Epidermal melanocyte (primary cell): ENCODE measurements around the gene SLIT3.

ENCODE experiments used
- DNase-seq: peaks from one replicate; pipeline ENCODE4 v3.0.0; 2011; ENCODE audit warnings: low spot score; ENCODE audit not compliant: insufficient read length

The SLIT3 gene

DNA sequence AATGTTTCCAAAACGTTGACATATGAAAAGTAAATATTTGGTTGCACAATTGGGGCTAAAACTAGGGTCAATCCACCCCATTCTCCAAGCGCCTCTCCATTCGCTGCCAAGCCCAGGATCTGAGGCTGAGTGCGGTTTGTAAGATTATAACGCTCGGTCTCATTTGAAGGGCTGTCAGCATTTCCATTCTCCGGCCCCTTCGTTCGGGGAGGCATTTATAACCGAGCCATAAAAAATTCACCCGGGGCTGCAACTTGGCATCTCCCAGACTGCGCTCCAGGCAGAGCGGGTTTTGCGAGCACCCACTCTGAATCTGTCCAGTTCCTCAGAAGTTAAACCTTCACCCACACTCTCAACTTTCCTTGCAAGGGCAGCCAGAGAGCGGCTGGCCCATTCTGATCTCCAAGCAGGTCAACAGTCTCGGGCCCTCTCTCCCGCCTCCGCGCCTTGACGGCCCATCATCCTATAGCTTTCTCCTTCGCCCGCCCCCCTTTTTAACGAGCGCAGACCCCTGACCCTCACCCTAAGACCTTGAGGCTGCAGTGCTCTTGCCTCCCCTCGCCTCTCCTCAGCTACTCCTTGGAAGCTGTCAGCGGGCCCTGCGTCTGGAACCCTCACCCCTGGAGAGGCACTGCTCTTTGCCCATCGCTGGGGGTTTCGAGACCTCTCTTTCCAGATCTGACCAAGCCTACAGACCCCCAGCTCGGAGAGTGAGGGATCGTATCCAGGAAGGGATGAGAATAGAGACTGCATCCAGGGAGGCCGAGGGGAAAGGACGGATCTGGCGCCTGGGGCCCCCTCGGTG is 1.1 kb downstream of the SLIT3 start:
- no peak for DNase-seq

DNA sequence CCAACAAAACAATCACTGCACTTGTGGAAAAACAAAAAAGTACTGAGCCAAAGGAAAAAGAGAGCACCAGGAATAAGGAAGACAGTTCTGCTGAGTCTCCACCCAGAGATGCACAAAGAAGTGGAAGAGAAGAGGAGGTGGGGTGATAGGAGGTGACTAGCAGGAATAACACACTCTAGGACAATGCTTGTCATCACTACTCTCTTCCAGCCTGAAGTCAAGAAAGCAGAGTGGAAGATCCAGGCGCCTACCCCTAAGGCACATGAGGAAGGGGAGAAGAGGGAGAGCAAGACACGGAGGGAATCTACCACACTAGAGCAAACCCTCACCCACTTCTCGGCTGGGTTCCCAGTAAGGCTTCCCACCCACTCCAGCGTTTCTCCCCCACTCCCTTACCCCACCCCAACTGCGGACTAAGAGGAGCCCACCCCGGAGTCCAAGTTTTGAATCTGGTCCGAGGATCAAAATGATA is 1.7 kb downstream of the SLIT3 start:
- no peak for DNase-seq

DNA sequence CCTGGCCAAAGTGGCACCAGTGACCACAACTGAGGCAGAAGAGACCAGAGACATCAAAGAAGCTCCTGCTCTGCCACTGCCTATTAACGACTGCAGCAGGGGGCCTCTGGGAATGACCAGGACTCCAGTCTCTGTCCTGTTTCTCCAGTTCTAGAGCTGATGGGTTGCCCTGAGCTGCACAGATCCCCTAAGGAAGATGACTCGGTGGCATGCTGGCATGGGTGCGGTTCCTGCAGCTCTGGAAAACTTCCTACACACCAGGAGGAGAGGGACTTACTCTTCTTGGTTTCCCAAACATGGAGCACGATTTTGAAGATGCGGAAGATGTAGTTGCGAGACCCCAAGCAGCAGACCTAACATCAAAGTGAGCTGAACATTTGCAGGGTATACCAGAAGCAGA is 2.7 kb downstream of the SLIT3 start:
- DNase-seq = no peak

DNA sequence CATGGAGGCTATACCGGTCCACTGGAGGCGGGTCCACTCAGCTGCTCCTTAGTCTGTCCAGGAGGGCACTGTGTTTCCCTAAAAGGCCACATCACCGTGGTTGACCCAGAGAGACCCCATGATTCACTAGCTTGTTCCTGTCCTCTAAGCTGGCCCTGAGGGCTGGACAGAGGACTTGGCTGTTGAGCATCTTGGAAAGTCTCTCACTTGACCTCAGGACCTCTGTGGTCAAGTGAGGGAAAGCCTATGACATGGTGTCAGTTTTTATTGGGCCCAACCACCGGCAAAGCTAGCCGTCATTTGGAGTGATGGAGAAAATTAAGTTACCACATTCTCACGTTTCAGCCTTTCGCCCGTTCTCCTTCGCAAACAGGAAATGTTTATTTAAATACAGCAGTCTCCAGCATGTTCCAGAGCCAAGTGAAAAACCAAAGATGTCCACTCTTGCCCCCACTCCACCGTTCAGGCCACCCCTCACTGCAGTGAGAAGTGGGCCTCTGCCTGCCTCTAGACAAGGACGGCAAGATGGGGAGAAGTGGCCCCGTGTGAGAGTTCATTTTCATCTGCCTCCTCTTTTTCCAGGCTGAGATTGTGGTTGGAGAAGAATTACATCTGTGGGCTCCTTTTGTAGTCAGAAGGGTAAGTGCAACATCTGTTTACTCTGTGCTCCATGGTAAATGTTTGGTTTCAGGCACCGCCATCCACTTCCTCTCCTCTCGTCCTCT is 4.4 kb downstream of the SLIT3 start:
- DNase-seq = peak; percentile 36

DNA sequence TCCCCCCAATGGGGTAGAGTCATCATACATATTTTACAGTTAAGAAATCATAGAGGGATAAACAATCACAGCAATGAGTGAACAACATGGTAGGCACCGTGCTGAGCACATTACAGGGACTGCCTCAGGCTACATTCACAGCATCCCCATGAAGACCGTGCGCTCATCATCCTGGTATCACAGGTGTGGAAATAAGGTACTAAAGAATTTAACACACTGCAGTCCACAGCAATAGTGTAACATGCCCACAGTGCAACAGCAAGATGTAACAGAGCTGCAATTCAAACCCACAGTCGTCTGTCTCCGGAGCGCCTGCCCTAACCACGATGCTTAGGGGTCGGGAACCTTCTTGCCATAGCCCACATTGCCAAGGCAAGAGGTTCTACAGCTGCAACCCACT is 5.6 kb downstream of the SLIT3 start:
- DNase-seq = no peak

DNA sequence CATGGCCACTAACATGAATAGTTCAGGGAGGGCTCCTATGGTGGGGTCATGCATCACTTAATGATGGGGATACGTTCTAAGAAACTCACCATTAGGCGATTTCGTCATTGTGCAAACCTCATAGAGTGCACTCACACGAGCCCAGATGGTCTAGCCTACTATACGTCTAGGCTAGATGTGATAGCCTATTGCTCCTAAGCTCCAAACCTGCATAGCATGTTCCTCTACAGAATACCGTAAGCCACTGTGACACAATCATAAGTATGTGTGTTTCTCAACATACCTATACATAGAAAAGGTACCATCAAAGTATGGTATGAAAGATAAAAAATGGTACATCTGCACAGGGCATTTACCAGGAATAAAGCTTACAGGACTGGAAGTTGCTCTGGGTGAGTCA is 6.3 kb downstream of the SLIT3 start:
- DNase-seq = no peak

DNA sequence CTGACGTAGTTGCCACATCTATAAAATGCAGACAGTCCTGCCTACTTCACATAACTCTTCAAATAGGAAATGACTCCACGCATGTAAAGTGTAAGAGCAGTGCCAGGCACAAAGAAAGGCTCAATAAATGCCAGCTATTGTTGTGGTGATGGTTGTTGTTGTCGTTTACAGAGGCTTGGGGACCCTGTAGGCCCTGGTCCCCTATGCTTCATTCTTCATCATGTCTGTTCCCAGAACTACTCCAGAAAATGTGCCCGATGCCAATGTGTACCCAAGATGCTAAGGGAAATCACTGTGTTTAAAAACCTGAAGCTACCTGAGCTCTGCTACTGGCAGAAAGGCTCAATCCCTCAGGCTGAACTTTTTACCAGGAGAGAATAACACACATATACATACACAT is 9.1 kb downstream of the SLIT3 start:
- DNase-seq = no peak

DNA sequence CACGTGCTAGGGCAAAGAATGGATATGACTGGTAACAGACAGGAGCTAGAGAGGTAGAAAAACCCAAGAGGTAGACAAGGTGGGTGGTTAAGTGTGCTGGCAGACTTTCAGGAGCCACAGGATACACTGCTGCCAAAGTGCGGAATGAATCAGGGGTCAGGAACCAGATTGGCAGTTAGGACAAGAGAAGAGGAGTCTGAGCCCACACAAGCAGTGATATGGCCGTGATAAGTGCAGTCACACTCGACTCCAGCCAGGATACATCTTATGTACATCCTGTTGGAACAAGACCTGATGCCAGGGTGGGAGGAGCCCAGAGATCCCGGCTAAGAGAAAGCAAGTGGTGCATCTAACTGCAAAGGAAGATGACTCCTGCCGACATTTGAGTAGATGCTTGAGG is 10.0 kb downstream of the SLIT3 start:
- no peak for DNase-seq

DNA sequence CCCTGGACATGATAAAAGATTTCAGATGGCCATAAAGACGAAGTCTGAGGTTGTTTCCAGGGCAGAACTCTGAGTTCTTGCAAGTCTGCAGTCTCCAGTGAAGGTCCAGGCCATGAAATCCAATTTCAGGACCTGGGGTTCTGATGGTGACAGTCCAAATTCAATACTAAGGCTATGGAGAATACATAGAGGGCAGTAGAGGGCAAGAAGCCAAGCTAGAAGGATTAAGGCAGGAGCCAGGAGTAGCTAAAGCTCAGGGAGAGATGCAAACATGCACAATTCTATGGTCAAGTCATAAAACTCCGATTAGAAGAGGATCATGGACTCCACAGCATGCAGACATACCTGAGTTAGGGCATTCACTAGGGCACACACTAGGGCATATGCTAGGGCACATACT is 11.4 kb downstream of the SLIT3 start:
- no peak for DNase-seq

DNA sequence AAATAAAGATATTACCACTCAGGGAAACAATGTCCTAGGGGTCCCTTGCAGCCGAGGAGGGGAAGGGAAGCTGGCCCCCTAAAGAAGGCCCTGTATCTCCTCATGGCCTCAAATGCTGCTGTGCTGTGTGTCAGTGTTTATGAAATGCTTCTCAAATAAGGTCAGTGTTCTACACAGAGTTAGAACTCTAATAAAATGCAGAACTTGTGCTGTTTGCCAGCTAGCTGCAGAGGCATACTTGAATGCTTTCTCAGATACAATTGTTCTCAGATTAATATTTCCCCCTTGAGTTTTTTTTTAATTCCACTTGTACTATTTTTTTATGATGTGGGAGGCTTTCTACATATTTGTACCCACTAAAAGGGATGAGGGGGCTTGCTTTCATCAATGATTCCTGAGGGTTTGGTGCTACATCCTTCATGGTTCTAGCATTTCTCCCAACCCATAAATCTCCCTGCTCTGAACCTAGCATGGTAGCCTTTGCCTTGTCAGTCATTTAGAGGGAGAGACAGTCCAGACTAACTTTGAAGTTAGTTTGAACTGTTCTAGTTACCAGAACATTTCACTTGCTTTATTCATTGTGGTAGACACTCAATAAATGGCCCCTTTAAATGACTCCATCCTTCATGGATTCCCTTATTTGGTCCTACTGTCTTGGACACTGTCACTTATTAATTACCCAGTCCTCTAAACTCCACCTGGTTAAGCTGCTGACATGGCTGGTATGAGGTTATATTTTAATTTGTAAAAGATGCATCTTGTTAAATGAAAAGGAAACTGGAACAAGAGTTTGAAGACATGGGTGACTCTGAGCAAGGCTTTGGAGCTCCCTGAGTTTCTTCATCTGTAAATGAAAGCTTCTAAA is 12.6 kb downstream of the SLIT3 start:
- DNase-seq = no peak

DNA sequence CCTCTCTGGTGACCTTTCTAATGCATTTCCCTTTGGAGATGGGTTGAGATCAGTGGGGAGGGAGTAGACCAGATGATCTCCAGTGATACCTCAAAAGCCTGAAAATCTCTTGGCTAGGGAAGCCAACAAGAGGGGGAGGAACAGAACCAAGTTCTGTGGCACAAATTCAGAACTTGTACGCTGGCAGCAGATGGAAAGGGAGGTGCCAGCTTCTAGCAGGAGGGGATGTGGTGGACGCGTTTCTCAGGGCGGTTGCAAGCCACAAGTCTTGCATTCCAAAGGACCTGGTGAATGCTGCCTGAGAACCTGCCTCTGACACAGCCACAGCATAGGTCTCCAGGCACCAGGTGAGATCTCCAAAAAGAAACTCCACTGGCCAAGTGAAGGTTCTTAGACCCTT is 13.4 kb downstream of the SLIT3 start:
- no peak for DNase-seq

DNA sequence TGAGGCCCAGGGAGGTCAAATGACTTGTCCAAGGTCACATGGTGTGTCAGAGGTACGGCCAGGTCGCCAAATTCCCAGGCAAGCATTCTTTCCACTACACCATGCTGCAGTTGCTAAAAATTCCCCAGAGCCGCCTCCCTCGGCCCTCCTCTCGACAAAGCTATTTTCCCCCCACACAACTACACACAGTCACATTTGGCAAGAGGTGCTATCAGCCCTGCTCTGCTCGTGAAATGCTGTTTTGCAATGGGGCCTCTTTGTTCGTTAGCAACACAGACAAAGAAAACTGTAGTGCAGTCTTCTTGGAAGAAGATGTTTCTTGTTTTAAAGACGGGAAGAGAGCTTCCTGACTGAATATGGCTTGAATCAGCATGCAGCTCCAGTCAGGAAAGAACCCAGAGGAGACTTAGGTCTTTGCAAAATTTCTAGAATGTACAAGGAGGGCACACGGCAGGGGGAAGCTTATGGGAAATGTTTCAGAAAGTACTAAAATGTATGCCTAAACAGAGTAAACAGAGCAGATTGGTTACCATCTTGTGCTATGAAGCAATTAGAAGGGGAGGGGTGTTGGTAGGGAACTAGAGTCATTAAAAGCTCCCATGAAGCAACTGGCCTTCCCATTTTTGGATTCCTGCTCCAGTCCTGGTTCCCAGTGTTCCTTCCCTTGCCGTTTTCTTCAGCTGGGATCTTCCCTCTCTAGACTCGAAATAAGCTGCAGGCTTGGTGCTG is 14.2 kb downstream of the SLIT3 start:
- no peak for DNase-seq

DNA sequence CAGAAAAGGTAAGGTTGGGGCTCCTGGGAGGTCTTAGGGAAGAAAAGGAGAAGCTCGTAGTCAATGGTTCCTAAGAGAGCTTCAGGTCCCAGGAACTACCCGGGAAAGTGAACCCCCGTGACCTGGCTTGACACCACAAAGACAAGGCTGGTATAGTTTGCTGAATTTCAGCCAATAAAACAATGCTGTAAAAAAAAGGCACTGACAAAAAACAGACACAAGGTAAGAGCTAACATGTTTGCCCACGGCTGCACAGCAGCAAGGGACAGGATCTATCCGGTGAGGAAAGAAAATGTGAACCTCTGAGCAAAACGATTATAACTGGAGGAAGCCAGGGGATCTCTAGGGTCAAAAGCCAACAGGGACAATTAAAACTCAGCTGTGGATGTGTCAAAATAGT is 17.1 kb downstream of the SLIT3 start:
- no peak for DNase-seq

DNA sequence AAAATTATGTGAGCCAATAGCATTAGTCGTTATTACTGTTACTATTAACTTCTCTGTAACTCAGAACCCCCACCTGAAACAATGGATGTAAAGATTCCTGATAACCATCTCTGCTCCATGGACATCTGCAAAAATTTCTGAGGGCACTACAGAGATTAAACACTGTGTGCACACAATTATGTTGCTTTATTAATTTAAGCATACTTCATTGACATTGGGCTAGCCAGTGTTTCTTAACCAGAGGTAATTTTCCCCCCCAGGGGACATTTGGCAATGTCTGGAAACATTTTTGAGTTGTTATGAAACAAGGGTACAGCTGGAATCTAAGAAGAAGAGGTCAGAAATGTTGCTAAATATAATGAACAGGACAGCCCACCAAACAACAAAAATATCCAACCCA is 19.3 kb downstream of the SLIT3 start:
- no peak for DNase-seq

DNA sequence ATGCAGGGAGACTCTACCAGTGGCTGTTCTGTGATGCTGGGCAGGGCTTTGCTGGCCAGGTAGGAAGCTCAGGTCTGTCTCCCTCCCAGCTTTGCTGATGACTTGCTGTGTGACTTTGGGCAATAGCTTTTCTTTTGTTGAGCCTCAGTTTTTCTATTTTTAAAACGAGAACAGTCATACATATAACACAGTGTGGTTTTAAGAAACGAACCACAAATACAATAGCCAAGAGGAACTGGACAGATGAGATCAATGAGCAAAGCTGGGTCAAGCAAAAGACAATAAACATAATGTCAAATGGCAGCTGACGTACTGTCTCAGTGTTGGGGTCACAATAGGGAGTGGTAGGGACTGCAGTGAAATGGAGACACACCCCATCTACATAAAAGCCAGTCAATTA is 20.2 kb downstream of the SLIT3 start:
- DNase-seq = no peak

DNA sequence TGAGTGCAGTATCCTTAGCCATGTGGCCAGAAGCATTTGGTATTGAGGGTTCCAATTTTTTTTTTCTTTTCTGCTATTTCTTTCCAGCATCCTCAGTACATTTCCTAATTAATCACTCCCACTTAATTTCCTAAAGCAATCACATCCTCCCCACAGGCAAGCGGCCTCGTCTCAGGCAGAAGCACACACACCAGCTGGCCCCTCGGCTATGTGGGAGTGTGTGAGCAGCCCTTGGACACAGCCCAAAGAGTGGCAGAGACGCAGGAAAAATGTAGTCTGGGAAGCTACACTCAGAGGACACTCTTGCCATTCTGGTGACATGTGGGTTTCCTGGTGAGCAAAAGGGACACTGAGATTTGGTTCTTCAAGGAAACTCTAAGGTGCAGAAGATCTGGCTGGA is 20.7 kb downstream of the SLIT3 start:
- no peak for DNase-seq

DNA sequence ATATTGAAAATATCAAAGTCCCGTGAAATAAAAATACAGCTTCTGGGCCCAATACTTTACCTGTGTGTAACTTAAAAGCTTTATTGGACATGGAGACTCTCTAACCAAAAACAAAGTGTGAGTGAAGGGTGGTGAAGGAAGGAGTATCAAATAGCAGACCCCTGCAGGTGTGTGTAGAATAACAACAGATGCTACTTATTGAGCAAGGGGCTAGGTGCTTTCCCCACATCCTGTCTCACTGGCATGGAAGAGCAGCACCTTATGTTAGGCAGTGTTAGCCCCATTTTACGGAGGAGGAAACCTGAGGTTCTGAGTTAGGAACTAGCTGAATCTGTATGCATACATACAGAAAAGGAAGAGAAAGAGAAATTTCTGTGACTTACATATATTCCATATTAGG is 21.8 kb downstream of the SLIT3 start:
- DNase-seq = no peak

DNA sequence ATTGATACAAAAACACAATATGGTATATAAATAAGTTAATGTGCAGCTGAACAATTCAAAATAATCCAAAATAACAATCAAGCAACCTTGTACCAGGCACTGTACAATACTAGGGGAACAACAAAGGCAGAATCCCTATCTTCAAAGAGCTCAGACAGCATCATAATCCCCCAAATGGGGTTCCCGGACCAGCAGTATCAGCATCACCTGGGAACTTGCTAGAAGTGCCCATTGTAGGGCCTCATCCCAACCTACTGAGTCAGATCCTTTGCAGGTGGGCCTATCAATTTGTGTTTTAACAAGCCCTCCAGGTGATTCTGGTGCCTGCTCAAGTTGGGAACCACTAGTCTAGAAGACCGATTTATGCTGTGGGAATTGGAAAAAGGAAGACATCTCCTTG is 27.1 kb downstream of the SLIT3 start:
- DNase-seq = no peak

DNA sequence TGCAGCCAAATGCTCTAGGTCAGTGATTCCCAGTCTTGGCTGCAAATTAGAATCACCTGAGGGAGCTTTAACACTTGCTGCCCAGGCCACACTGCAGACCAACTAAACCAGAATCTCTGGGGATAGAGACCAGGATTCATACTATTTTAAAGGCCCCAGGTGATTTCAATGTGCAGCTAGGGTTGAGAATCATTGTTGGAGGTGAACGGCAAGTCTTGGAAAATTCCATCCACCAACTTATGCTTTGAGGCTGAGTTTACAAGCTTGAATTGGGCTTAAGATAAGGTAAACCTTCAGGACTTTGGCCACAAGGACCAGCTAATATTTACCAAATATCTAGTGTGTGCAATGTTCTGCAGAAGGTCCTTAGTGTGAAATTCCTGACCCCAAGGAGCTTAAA is 27.5 kb downstream of the SLIT3 start:
- DNase-seq = no peak

DNA sequence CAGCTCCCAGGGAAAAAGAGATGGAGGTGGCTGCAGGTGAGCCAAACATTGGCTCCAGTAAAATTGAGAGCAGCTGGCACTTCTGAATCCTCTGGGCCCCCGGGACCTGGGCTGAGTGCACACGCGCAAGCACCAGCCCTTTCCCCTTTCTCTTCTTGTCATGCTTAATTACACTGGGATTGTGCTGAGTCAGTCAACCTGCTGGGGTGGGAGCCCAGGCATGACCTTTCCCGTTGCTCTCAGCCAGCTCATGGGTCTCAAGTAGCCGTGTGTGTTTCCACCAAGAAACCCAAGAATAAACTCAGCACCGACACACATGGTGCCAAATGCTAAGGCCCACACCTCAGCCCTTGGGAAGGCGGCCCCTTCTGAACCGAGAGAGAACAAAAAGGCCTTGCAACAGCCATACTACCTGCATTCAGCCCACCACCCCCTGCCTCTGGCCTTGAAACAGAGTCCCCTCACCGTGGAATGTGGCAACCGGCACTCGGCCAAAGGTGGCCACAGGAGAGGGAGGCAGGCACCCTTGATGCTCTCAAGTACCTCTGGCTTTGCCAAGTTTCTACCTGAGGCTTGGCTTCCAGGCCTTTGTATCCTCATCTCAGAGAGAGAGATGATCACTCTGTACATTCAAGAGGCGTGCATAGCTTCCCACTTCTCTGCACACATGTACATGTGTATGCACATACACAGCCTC is 28.1 kb downstream of the SLIT3 start:
- DNase-seq = no peak

DNA sequence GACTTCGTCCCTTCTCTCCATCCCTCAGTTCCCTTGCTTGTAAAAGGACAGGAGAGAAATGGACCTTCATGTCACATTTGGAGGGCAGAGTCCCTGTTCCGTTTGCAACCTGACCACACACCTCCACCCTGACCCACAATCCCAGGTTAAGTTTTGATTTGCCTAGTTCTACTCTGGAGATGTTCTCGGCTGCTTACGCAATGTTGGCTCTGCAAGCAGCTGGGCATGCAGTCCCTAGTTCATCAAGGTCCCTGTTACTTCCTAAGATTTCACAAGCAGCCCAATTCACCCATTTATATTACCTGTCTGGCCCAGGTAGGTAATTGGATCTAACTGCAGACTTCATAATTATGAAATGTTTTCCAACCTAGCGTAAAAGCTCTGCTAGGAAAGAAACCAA is 28.8 kb downstream of the SLIT3 start:
- DNase-seq = no peak
